GM18868 (cell line): ENCODE data around the gene PIM3.

ENCODE experiments used
- ATAC-seq: cut with Tn5 transposase; IDR thresholded peaks from one replicate; pipeline ENCODE4 v1.9.1; 2021; ENCODE audit warnings: mild to moderate bottlenecking, moderate library complexity; ENCODE audit not compliant: unreplicated experiment

Gene PIM3

DNA sequence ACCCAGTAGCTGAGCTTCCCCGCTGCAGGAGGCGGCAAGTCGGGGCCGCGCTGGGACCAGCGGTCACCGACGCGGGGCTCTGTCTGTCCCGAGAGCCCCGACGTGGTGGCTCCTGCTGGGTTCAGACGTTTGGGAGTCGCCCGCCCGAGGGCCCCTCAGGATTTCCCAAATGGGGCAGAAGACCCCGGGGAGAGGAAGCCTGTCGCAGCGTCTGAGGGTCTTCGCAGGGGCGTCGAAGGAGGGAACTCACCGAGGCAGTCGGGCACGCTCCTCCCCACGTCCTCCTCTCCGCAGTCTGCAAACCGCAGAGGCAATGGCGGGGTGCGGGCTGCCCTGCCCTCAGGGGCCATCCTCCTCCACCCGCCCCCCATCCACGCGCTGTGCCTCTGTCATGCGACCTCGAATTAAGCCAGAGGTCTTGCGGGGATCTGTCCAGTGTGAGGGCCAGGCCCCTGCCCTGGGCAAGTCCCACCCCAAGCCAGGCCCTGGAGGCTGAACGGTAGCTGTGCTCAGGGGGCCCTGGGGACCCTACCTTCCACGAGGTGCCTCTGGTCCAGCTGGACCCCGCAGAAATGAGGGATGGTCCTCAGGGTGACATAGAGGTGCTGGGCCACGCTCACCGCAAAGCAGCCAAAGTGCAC lies 39.5 kb downstream of the PIM3 start:
- no peak for ATAC-seq

- ATAC-seq = no peak
These were observed 40.2 kb downstream of the PIM3 start for GRCh38 chr22:50000587-50001387.

DNA sequence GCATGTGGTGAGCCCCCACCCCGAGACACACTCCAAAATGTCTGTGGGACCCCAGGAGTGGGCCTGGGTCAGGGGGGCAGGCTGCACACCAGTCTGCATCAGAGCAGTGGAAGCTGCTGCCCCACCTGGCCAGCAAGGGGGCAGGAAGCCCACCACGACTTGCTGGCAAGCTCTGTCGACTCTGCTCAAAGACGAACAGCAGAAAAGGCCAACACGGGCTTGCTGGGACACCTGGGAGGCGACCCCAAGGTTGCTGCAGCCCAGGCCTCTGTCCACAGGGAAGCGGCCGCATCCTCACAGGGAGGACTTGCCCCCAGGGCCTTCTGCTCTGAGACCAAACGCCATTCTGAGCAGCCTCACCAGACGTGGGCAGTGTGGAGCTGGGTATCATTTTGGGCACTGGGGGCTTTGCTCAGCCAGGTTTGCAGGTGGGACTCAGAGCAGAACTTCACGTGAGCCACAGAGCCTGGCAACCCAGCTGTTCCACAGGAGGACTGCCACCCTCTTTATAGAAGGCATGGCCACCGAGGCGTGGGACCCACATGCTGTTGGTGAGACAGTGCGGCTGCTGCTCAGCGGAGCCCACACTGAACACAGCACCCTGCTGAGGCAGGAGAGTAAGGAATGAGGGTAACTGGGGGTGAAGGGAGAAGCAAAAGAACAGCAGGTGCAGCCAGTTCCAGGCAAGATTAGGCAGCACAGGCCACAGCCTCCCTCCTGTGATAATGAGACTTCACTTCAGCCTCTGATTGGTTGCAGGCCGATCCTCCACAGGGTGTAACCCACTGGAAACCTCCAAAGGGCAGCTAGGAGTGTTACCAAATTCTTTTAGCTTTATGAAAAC lies 41.0 kb downstream of the PIM3 start:
- no peak for ATAC-seq

DNA sequence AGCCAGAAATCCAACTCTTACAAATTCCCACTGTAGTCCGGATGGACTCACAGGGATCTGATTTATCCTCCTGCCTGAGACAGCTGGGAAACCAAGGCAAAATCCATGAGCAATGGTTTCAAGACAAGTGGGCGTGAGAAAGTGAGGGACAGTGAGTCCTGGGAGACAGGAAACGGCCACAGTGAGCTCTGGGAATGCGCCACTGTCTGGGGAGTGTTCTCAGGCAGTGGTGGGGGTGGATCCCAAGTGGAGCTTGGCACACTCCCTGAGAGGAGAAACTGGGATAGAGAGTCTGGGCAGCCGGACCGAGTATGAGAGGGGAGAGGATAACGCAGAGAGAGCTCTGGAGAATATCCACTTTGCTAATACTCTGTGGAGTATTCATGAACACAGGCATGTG lies 42.2 kb downstream of the PIM3 start:
- no peak for ATAC-seq

DNA sequence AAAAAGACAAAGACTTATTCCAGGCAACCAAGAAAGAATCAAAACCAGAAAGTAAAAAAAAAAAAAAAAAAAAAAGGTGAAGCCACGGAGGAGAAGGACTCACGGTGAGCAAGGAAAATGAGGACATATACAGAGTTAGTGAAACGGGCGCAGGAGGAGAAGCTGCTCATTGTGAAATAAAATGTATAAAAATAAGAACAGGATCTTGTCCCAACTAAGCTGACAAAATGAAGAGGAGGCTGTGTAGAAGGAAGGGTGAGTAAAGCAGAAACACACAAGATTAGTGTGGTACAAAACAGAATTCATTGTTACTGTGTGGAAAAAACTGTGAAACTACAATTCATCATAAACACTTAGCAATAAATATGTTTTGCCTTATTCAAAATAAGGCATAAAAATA lies 44.3 kb downstream of the PIM3 start:
- no peak for ATAC-seq

DNA sequence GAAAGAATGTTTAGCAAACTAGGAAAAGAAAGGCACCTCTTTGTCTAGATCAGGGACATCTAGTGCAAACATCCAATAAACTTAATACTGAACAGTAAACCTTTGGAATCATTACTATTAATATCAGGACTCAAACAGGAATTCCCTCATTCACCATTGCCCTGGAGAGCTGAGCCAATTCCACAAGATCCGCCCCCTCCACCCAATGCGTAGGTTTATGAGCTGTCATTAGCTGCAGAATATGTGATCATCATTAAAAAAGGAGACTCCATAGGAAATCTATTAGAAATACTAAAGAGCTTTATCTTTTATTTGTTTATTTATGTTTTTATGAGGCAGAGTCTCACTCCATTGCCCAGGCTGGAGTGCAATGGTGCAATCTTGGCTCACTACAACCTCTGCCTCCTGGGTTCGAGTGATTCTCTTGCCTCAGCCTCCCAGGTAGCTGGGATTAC lies 46.5 kb downstream of the PIM3 start:
- no peak for ATAC-seq

- ATAC-seq = no peak
These were observed 47.8 kb downstream of the PIM3 start for GRCh38 chr22:50008151-50009040.

- ATAC-seq = no peak
These were observed 48.7 kb downstream of the PIM3 start for GRCh38 chr22:50009251-50009650.

DNA sequence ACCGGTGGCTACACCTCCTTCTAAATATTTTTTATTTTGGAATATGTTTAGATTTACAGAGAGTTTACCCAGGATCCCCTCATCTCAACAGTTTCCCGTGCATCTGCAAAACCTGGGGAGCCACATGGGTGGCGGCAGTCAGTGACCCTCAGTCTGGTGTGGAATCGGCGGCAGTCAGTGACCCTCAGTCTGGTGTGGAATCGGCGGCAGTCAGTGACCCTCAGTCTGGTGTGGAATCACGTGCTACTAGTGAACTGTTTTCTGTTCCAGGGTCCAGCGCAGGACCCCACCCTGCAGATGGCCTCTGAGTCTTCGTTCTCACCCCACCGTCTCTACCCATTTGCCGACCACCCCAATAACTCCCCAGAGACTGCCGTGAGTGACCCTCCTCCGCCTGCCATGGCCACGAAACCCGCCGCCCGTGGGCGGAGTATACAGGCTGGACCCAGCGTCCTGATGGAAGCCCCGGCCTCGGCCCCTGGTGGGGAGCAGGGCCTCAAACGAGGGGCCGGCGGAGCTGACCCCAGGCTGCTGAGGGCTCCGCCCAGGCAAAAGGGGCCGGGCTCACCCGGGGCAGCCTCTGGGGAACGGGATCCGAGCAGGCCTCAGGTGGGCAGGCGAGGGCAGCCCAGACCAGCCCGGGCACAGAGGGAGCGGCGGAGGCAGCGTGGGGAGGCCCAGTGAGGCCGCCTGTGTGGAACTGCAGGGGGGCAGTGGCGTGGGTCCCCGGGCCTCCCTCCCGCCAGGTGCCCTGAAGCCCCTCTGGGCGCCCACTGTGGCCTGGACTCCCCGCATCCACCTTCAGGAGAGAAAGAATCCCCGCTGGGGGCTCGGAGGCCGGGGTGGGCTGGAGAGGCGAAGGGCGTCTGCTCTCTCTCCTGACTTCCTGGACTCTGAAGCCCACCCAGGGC lies 49.4 kb downstream of the PIM3 start:
- peak; percentile 8 for ATAC-seq

DNA sequence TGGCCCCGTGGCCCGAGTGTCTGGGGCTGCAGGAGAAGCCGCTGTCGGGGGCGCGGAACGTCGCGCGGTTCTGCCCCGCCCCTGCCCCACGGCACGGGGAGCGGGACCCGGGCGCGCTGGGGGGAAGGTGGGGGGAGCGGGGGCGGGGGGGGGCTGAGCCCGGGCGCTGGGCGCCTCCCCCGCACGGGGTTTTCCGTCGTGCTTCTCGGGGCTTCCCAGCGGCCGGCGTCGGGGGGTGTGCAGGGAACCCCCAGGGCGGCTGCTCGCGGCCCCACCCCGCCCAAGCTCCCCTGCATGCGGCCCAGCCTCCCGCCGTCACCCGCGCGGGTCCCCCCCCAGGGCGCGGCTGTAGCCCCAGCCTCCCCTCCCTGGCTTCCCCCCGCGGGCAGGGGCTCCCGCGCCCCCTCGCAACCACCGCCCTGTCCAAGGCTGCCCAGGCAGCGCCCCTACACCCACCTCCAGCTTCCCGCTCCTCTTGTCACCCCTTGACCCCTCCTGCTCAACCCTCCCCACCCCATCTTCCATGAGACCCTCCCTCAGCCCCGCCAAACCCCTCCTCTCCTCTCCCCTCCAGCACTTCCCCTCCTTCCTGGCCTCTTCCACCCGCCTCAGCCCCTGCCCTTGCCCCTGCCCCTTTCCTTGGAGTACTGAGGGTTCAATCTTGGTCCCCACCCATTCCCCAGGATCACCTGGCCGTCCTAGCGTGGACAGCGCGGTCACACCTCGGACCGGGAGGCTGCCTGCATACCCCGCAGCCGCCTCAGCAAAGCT lies 50.3 kb downstream of the PIM3 start:
- peak; percentile 34 for ATAC-seq

DNA sequence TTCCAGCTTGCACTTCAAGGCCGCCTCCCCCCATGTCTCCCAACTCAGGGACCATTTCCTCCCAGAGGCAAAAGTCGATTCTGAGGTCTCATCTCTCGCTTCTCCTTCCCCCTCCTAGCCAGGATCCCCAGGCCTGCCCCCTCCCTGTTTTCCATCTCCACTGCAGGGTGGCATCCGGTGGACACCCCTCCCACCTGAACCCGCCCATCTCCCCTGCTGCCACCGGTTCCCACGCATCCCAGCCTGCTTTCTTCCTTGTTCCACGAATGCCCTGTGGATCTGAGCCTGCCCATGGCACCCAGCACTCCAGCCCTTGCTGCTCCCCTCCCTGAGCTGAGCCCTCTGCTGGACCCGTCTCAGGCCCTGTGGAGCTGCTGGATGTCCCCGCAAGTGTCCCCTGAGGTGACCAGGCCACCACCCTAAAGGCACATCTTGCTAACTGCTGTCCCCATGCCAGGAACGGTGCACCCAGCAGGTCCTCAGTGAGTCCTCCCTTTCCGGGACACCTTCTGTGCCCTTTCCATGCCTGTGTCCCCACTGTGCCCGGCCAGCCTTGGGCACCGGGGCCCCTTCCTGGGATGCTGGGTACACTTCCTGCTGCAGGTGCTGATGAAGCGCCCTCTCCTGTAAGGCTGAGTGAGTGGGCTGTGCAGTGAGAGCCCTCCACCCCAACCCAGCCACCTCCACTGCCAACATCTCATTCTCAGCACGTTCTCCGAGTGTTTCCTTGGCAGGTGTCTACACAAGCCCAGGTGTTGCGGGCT lies 51.1 kb downstream of the PIM3 start:
- no peak for ATAC-seq

DNA sequence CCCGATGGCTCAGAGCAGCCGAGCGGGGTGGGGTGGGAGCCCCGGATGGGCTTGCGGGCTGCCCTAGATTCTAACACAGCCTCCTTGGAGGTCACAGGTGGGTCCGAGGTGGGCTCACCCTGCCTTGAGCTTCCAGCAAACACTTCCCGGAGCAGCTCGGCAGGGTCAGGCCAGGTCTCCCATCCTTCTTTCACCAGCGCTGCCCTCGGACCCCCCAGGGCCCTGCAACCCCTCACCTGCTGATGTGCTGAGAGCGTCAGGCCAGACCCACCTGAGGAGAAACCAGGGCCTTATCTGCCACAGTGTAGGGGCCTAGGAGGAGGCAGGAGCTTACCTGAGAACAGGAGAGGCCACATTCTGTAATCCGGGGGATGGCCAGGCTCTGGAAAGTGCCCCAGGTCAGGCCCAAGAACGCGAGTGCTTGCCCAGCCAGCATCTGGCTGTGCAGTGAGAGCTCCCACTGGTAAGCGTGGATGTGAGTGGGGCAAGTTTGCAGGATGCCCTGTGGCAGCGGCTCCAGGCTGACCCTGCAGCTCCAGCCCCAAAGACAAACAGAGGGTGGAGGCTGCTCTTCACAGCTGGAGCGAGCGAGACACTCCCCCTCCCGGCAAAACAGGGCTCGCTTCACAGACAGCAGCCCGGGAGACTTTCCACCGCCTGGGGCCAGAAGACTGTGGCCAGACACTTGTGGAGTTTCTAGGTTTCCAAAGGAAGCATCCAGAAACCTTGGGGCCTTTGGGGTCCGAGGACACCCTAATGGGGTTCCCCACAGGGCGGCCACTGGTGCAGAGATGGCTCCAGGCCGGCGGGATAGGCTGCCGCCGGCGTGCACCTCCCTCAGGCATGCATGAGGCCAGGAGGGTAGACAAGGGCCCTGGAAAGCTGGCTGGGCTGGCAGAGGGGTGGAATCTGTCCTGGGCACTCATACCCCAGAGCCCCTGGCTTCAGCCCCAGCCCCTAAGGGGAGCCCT lies 51.9 kb downstream of the PIM3 start, which contains the start of gene IL17REL:
TSS of gene IL17REL (minus strand) at position 555 of the 971 bp plus-strand sequence. CDS start at position 436, 119 bp downstream.
- no peak for ATAC-seq
